ENCODE results near the gene IL24.

DNA sequence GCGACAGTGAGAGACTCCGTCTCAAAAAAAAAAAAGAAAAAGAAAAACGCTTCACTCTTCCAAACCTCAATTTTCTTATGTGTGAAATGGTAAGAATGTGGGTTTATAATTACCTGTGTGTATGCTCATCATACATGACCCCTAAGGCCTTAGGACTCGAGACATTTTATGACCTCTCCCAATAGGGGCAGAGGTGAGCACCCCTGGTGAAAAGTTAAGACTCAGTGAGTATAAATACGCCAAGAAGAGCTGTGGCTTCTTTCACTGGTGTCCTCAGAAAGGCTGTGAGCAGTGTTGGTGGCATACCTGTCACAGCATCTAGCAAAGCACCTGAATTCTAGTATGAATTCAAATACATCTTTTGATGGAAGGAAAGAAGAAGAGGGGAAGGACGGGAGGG, 32.3 kb downstream of the IL24 start:
- TF ChIP-seq TCF12 (IDR thresholded peaks at IDR 0.05; ENCODE audit: low read depth, low read length) (no peak), CBFB (IDR thresholded peaks at IDR 0.05; ENCODE audit: low read depth) (no peak)
- TF ChIP-seq, protein P1, sequence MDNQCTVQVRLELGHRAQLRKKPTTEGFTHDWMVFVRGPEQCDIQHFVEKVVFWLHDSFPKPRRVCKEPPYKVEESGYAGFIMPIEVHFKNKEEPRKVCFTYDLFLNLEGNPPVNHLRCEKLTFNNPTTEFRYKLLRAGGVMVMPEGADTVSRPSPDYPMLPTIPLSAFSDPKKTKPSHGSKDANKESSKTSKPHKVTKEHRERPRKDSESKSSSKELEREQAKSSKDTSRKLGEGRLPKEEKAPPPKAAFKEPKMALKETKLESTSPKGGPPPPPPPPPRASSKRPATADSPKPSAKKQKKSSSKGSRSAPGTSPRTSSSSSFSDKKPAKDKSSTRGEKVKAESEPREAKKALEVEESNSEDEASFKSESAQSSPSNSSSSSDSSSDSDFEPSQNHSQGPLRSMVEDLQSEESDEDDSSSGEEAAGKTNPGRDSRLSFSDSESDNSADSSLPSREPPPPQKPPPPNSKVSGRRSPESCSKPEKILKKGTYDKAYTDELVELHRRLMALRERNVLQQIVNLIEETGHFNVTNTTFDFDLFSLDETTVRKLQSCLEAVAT (IDR thresholded peaks at IDR 0.05), result 0 out of 2 replicates have a peak, but pooled peaks have one; percentile 16
